ENCODE measurements around the gene INSR.

Gene INSR

DNA sequence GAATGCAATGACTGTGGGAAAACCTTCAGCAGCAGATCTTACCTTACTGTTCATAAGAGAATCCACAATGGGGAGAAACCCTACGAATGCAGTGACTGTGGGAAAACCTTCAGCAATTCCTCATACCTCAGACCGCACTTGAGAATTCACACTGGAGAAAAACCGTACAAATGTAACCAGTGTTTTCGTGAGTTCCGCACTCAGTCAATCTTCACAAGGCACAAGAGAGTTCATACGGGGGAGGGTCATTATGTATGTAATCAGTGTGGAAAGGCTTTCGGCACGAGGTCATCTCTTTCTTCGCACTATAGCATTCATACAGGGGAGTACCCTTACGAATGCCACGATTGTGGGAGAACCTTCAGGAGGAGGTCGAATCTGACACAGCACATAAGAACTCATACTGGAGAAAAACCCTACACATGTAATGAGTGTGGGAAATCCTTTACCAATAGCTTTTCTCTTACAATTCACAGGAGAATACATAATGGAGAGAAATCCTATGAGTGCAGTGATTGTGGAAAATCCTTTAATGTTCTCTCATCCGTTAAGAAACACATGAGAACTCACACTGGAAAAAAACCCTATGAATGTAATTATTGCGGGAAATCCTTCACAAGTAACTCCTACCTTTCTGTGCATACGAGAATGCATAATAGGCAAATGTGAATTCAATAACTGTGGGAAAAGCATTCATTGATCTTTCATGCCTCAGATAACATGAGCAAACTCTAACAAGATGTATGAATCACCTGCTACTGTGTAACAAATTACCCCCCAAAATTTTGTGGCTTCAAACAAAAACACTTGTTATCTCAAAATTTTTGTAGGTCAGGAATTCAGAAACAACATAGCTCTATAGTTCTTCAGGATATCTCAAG is 210.9 kb downstream of the INSR start:
- no peak overlapping the region for H3K4me3 ChIP-seq (ENCODE audit: low read depth, low read length)
- TF ChIP-seq TRIM28 (IDR thresholded peaks at IDR 0.05; ENCODE audit: borderline replicate concordance, low read length) (no peak; the same call in 1 of the 2 replicates), SETDB1 (IDR thresholded peaks at IDR 0.05; ENCODE audit: insufficient read length, low read length) (peak; percentile 100), ZNF785 (tag by site-specific recombination; IDR thresholded peaks at IDR 0.05) (no peak), SP3 (tag by site-specific recombination; IDR thresholded peaks at IDR 0.05) (no peak), ZNF521 (tag by site-specific recombination; IDR thresholded peaks at IDR 0.05) (no peak), MZF1 (tag by site-specific recombination; IDR thresholded peaks at IDR 0.05; ENCODE audit: borderline replicate concordance) (no peak), ZNF560 (tag by site-specific recombination; IDR thresholded peaks at IDR 0.05; ENCODE audit: borderline replicate concordance) (no peak), ZNF324 (tag by site-specific recombination; IDR thresholded peaks at IDR 0.05) (no peak), ZBTB1 (tag by site-specific recombination; IDR thresholded peaks at IDR 0.05) (no peak), ZNF239 (tag by site-specific recombination; IDR thresholded peaks at IDR 0.05) (no peak), ZBTB21 (tag by site-specific recombination; IDR thresholded peaks at IDR 0.05) (no peak), ZNF214 (tag by site-specific recombination; IDR thresholded peaks at IDR 0.05; ENCODE audit: borderline replicate concordance) (no peak), ZNF274 (IDR thresholded peaks at IDR 0.05; ENCODE audit: low read length) (no peak), ZNF274 (tag by site-specific recombination; IDR thresholded peaks at IDR 0.05; ENCODE audit: borderline replicate concordance) (peak; percentile 98), HOXA7 (CRISPR knock-in tag; IDR thresholded peaks at IDR 0.05; ENCODE audit: borderline replicate concordance) (no peak), SP7 (tag by site-specific recombination; IDR thresholded peaks at IDR 0.05) (no peak), ZNF211 (tag by site-specific recombination; IDR thresholded peaks at IDR 0.05; ENCODE audit: low read depth) (no peak)
- TF ChIP-seq, protein P1, sequence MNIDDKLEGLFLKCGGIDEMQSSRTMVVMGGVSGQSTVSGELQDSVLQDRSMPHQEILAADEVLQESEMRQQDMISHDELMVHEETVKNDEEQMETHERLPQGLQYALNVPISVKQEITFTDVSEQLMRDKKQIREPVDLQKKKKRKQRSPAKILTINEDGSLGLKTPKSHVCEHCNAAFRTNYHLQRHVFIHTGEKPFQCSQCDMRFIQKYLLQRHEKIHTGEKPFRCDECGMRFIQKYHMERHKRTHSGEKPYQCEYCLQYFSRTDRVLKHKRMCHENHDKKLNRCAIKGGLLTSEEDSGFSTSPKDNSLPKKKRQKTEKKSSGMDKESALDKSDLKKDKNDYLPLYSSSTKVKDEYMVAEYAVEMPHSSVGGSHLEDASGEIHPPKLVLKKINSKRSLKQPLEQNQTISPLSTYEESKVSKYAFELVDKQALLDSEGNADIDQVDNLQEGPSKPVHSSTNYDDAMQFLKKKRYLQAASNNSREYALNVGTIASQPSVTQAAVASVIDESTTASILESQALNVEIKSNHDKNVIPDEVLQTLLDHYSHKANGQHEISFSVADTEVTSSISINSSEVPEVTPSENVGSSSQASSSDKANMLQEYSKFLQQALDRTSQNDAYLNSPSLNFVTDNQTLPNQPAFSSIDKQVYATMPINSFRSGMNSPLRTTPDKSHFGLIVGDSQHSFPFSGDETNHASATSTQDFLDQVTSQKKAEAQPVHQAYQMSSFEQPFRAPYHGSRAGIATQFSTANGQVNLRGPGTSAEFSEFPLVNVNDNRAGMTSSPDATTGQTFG (tag by site-specific recombination; IDR thresholded peaks at IDR 0.05; ENCODE audit: borderline replicate concordance), result no peak
- TF ChIP-seq, protein P2, sequence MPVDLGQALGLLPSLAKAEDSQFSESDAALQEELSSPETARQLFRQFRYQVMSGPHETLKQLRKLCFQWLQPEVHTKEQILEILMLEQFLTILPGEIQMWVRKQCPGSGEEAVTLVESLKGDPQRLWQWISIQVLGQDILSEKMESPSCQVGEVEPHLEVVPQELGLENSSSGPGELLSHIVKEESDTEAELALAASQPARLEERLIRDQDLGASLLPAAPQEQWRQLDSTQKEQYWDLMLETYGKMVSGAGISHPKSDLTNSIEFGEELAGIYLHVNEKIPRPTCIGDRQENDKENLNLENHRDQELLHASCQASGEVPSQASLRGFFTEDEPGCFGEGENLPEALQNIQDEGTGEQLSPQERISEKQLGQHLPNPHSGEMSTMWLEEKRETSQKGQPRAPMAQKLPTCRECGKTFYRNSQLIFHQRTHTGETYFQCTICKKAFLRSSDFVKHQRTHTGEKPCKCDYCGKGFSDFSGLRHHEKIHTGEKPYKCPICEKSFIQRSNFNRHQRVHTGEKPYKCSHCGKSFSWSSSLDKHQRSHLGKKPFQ (tag by site-specific recombination; IDR thresholded peaks at IDR 0.05), result 0 out of 2 replicates have a peak, but pooled peaks have one; percentile 28
- TF ChIP-seq, protein P3, sequence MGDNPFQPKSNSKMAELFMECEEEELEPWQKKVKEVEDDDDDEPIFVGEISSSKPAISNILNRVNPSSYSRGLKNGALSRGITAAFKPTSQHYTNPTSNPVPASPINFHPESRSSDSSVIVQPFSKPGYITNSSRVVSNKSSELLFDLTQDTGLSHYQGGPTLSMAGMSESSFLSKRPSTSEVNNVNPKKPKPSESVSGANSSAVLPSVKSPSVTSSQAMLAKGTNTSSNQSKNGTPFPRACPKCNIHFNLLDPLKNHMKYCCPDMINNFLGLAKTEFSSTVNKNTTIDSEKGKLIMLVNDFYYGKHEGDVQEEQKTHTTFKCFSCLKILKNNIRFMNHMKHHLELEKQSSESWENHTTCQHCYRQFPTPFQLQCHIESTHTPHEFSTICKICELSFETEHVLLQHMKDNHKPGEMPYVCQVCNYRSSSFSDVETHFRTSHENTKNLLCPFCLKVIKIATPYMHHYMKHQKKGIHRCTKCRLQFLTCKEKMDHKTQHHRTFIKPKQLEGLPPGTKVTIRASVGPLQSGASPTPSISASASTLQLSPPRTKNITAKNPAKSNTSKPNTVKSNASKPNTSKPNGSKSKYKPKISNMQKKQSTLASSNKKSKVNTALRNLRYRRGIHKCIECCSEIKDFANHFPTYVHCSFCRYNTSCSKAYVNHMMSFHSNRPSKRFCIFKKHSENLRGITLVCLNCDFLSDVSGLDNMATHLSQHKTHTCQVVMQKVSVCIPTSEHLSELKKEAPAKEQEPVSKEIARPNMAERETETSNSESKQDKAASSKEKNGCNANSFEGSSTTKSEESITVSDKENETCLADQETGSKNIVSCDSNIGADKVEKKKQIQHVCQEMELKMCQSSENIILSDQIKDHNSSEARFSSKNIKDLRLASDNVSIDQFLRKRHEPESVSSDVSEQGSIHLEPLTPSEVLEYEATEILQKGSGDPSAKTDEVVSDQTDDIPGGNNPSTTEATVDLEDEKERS (tag by site-specific recombination; IDR thresholded peaks at IDR 0.05), result peak; percentile 59; the same call in 1 of the 2 replicates
- TF ChIP-seq, protein P4, sequence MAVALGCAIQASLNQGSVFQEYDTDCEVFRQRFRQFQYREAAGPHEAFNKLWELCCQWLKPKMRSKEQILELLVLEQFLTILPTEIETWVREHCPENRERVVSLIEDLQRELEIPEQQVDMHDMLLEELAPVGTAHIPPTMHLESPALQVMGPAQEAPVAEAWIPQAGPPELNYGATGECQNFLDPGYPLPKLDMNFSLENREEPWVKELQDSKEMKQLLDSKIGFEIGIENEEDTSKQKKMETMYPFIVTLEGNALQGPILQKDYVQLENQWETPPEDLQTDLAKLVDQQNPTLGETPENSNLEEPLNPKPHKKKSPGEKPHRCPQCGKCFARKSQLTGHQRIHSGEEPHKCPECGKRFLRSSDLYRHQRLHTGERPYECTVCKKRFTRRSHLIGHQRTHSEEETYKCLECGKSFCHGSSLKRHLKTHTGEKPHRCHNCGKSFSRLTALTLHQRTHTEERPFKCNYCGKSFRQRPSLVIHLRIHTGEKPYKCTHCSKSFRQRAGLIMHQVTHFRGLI (tag by site-specific recombination; IDR thresholded peaks at IDR 0.05), result no peak
- H3K4me1 ChIP-seq (ENCODE audit: control insufficient read depth, insufficient read depth, low read length), result no peaks in the 10 kb centered on the region
- no peak overlapping the region for H3K27ac ChIP-seq (ENCODE audit: extremely low read depth, low read depth, low read length)
- H3K9me3 ChIP-seq (ENCODE audit: control insufficient read depth, insufficient read depth, low read depth, low read length), result no peaks in the 10 kb centered on the region
- CTCF ChIA-PET, result interaction anchor here (0.6 kb wide), 1 partner anchor 14 kb away, joined by 4 read pairs; the partner anchor contains the start of gene ZNF557
- H3K36me3 ChIP-seq (ENCODE audit: control insufficient read depth in 2 of 2, insufficient read depth in 1 of 2, low read length in 2 of 2), result peaks cover 14 to 65% of the 10 kb centered on the region in 2 experiments
- POLR2A ChIA-PET, result no interaction called here
